ENCODE measurements around the gene MS4A13. TPM values are rescaled to one million over a fixed set of nuclear protein-coding genes. Genes with fewer than 3 reads are reported as not detected.
"Not testable (repeated sequence)": the region's sequence is repeated elsewhere in the genome, so short reads cannot be mapped to it uniquely, and the experiment has no call there.

Gene MS4A13
- total RNA-seq, 1 donor from 2014 or later, result not detected

- H3K9me3 ChIP-seq (ENCODE audit: low read depth), result no peaks in the 10 kb centered on the region
- Mint-ChIP-seq H3K36me3 (peaks cover 3% of the 10 kb centered on the region), H3K9me3 (peaks cover 6% of the 10 kb centered on the region)
Measured at GRCh38 chr11:60504219-60504905, 10.8 kb upstream of the MS4A13 start.

GRCh38 chr11:60509609-60510008 lies 5.6 kb upstream of the MS4A13 start:
- not testable (repeated sequence) for H3K27ac ChIP-seq; H3F3A ChIP-seq (ENCODE audit: low read depth); H3K27me3 ChIP-seq; H3K79me2 ChIP-seq (ENCODE audit: low read depth); H3K9me3 ChIP-seq (ENCODE audit: low read depth); H3K9ac ChIP-seq; H3K4me1 ChIP-seq; H3K36me3 ChIP-seq; H3K27ac Mint-ChIP-seq; H3K4me3 Mint-ChIP-seq; H3K9me3 Mint-ChIP-seq; H3K4me2 ChIP-seq; H3K27me3 Mint-ChIP-seq (ENCODE audit: insufficient read depth, low read depth); H3K4me1 Mint-ChIP-seq; H4K20me1 ChIP-seq (ENCODE audit: low read depth); H3K4me3 ChIP-seq; H3K36me3 Mint-ChIP-seq; H2AFZ ChIP-seq (replicated peaks); DNase-seq (ENCODE audit: low spot score)

More at GRCh38 chr11:60504219-60504905, 10.8 kb upstream of the MS4A13 start:
- Mint-ChIP-seq H3K27me3 (ENCODE audit: insufficient read depth, low read depth) (no peaks in the 10 kb centered on the region), H3K4me1 (no peaks in the 10 kb centered on the region), H3K27ac (no peak overlapping the region), H3K4me3 (no peak overlapping the region)
- TF ChIP-seq EZH2phosphoT487 (IDR thresholded peaks at IDR 0.05) (no peak), EZH2 (IDR thresholded peaks at IDR 0.05) (no peak), CTCF (IDR thresholded peaks at IDR 0.05) (no peak)
- H3K4me3 ChIP-seq, result no peak overlapping the region
- no peaks in the 10 kb centered on the region for H4K20me1 ChIP-seq (ENCODE audit: low read depth)
- no peak overlapping the region for H2AFZ ChIP-seq (replicated peaks)
- H3F3A ChIP-seq (ENCODE audit: low read depth), result no peaks in the 10 kb centered on the region
- H3K79me2 ChIP-seq (ENCODE audit: low read depth), result no peaks in the 10 kb centered on the region
- no peaks in the 10 kb centered on the region for H3K27me3 ChIP-seq
- H3K4me2 ChIP-seq, result no peak overlapping the region
- no peaks in the 10 kb centered on the region for H3K36me3 ChIP-seq
- no peak overlapping the region for H3K27ac ChIP-seq
- no peaks in the 10 kb centered on the region for H3K4me1 ChIP-seq
- no peak overlapping the region for H3K9ac ChIP-seq
- DNase-seq (ENCODE audit: low spot score), result no peak

GRCh38 chr11:60510209-60510608 lies 5.0 kb upstream of the MS4A13 start:
- not testable (repeated sequence) for H3F3A ChIP-seq (ENCODE audit: low read depth); H2AFZ ChIP-seq (replicated peaks); H3K27me3 Mint-ChIP-seq (ENCODE audit: insufficient read depth, low read depth); H3K4me3 Mint-ChIP-seq; H3K27ac Mint-ChIP-seq; H3K36me3 Mint-ChIP-seq; H3K79me2 ChIP-seq (ENCODE audit: low read depth); H4K20me1 ChIP-seq (ENCODE audit: low read depth); H3K27me3 ChIP-seq; H3K4me1 Mint-ChIP-seq; H3K9me3 ChIP-seq (ENCODE audit: low read depth); H3K9ac ChIP-seq; H3K9me3 Mint-ChIP-seq; H3K4me3 ChIP-seq; H3K27ac ChIP-seq; H3K4me1 ChIP-seq; H3K4me2 ChIP-seq; DNase-seq (ENCODE audit: low spot score); H3K36me3 ChIP-seq

- H3K9ac ChIP-seq, result no peak overlapping the region
- no peak overlapping the region for H3K4me3 ChIP-seq
- H3K79me2 ChIP-seq (ENCODE audit: low read depth), result no peaks in the 10 kb centered on the region
- no peaks in the 10 kb centered on the region for H3K9me3 ChIP-seq (ENCODE audit: low read depth)
- peaks cover 3% of the 10 kb centered on the region for H3K36me3 Mint-ChIP-seq
- no peaks in the 10 kb centered on the region for H3K4me1 Mint-ChIP-seq
- no peak overlapping the region for H2AFZ ChIP-seq (replicated peaks)
- DNase-seq (ENCODE audit: low spot score), result no peak
- H3K27ac Mint-ChIP-seq, result no peak overlapping the region
- peaks cover 7% of the 10 kb centered on the region for H3K9me3 Mint-ChIP-seq
- no peaks in the 10 kb centered on the region for H3K36me3 ChIP-seq
- H3F3A ChIP-seq (ENCODE audit: low read depth), result no peaks in the 10 kb centered on the region
- TF ChIP-seq EZH2 (IDR thresholded peaks at IDR 0.05), result no peak
- no peak for TF ChIP-seq EZH2phosphoT487 (IDR thresholded peaks at IDR 0.05)
- no peak for TF ChIP-seq CTCF (IDR thresholded peaks at IDR 0.05)
- no peaks in the 10 kb centered on the region for H3K4me1 ChIP-seq
- no peak overlapping the region for H3K27ac ChIP-seq
- no peaks in the 10 kb centered on the region for H3K27me3 Mint-ChIP-seq (ENCODE audit: insufficient read depth, low read depth)
- no peak overlapping the region for H3K4me2 ChIP-seq
- H3K4me3 Mint-ChIP-seq, result no peak overlapping the region
- H3K27me3 ChIP-seq, result no peaks in the 10 kb centered on the region
- no peaks in the 10 kb centered on the region for H4K20me1 ChIP-seq (ENCODE audit: low read depth)
Measured at GRCh38 chr11:60511393-60511792, 3.8 kb upstream of the MS4A13 start.

All from neural progenitor cell (in vitro differentiated cells).